ENCODE results near the gene AIFM2. TPM values are rescaled to one million over a fixed set of nuclear protein-coding genes. Genes with fewer than 3 reads are reported as not detected.
A peak's percentile ranks its signal among the peaks of the same experiment; 100 is the strongest.
"Not testable (repeated sequence)": the region's sequence is repeated elsewhere in the genome, so short reads cannot be mapped to it uniquely, and the experiment has no call there.

Gene AIFM2
- 9.1 TPM for polyA plus RNA-seq (2012; ENCODE audit: insufficient read depth, insufficient read length, low read depth)

GRCh38 chr10:70132098-70133029 is at the start of gene AIFM2:
Gene AIFM2 (minus strand): TSS chr10:70132825. CDS start chr10:70124084, 8,741 bp downstream.
- peak; percentile 73 for DNase-seq
- TF ChIP-seq CTCF (IDR thresholded peaks at IDR 0.05; ENCODE audit: low read depth, low read length), result no peak

GRCh38 chr10:70179209-70179608 is 46.6 kb upstream of the AIFM2 start:
- not testable (repeated sequence) for H3K36me3 ChIP-seq; H3K4me1 ChIP-seq; DNase-seq; H3K9me3 ChIP-seq; H3K4me3 ChIP-seq (ENCODE audit: low read depth, low read length); H3K27me3 ChIP-seq

More at GRCh38 chr10:70132098-70133029, at the start of gene AIFM2:
- H3K4me3 ChIP-seq (ENCODE audit: low read depth, low read length), result peak within 1 kb of the TSS; percentile 55
- no peaks in the 10 kb centered on the region for H3K36me3 ChIP-seq
- no peaks in the 10 kb centered on the region for H3K4me1 ChIP-seq
- no peaks in the 10 kb centered on the region; the same call in 1 of the 2 replicates for H3K9me3 ChIP-seq
- no peaks in the 10 kb centered on the region for H3K27me3 ChIP-seq

GRCh38 chr10:70178139-70178725 is 45.6 kb upstream of the AIFM2 start:
- no peak for TF ChIP-seq CTCF (IDR thresholded peaks at IDR 0.05; ENCODE audit: low read depth, low read length)
- H3K27me3 ChIP-seq, result no peaks in the 10 kb centered on the region

GRCh38 chr10:70176441-70176840 is 43.8 kb upstream of the AIFM2 start:
- TF ChIP-seq CTCF (IDR thresholded peaks at IDR 0.05; ENCODE audit: low read depth, low read length), result no peak
- no peak for DNase-seq

More at GRCh38 chr10:70178139-70178725, 45.6 kb upstream of the AIFM2 start:
- no peaks in the 10 kb centered on the region for H3K36me3 ChIP-seq
- H3K9me3 ChIP-seq, result no peaks in the 10 kb centered on the region
- no peak for DNase-seq
- no peaks in the 10 kb centered on the region for H3K4me1 ChIP-seq
- H3K4me3 ChIP-seq (ENCODE audit: low read depth, low read length), result no peak overlapping the region

GRCh38 chr10:70175516-70175915 is 42.9 kb upstream of the AIFM2 start:
- no peak for DNase-seq
- no peaks in the 10 kb centered on the region for H3K9me3 ChIP-seq
- no peak for TF ChIP-seq CTCF (IDR thresholded peaks at IDR 0.05; ENCODE audit: low read depth, low read length)
- H3K36me3 ChIP-seq, result no peaks in the 10 kb centered on the region
- H3K4me1 ChIP-seq, result no peaks in the 10 kb centered on the region
- H3K27me3 ChIP-seq, result no peaks in the 10 kb centered on the region
- H3K4me3 ChIP-seq (ENCODE audit: low read depth, low read length), result no peak overlapping the region

More at GRCh38 chr10:70176441-70176840, 43.8 kb upstream of the AIFM2 start:
- no peaks in the 10 kb centered on the region for H3K36me3 ChIP-seq
- no peaks in the 10 kb centered on the region for H3K4me1 ChIP-seq
- H3K9me3 ChIP-seq, result no peaks in the 10 kb centered on the region
- H3K27me3 ChIP-seq, result no peaks in the 10 kb centered on the region
- no peak overlapping the region for H3K4me3 ChIP-seq (ENCODE audit: low read depth, low read length)

- no peak for DNase-seq
- no peaks in the 10 kb centered on the region for H3K4me1 ChIP-seq
- H3K27me3 ChIP-seq, result no peaks in the 10 kb centered on the region
- H3K36me3 ChIP-seq, result 0 out of 2 replicates have a peak, but pooled peaks cover 4% of the 10 kb centered on the region
- no peak for TF ChIP-seq CTCF (IDR thresholded peaks at IDR 0.05; ENCODE audit: low read depth, low read length)
- H3K9me3 ChIP-seq, result no peaks in the 10 kb centered on the region
- H3K4me3 ChIP-seq (ENCODE audit: low read depth, low read length), result no peak overlapping the region
Observed at GRCh38 chr10:70174058-70174741, 41.6 kb upstream of the AIFM2 start.

All from BE2C (cell line).